T-cell (primary cell): Measurements from ENCODE around the gene PRMT3. TPM values are rescaled to one million over a fixed set of nuclear protein-coding genes. Genes with fewer than 3 reads are reported as not detected.

Experiments used
- ATAC-seq, 4 experiments: fragments of 200-7000 bp in 3 of 4; fragments of 150-1000 bp in 1 of 4; cut with Tn5 transposase; replicated peaks in 1 of 4; 1 replicate in 3 of 4; 2 replicates in 1 of 4; pipeline ENCODE4 v1.10.0; 2021; ENCODE audit warnings: moderate library complexity in 3 of 4, mild to moderate bottlenecking in 2 of 4, moderate number of reproducible peaks in 1 of 4
- CTCF ChIA-PET, 2 donors: fragments of 300-600 bp; sonication (Branson Sonifier 250); formaldehyde crosslinking; loops; one replicate each; lab custom pipeline; 2022; ENCODE audit warnings: antibody characterized with exemption in 2 of 2; lab: Charles Lee
- POLR2A ChIA-PET, 2 donors: fragments of 300-600 bp; sonication (Branson Sonifier 250); formaldehyde crosslinking; loops; one replicate each; lab custom pipeline; 2022; ENCODE audit warnings: antibody characterized with exemption in 2 of 2; lab: Charles Lee
- DNase-seq, 35 experiments: peaks; one replicate each; pipeline versions ENCODE4 v3.0.0 to v3.0.0-alpha.2; 2013 to 2023
- H3K27ac ChIP-seq: one replicate; pipeline ENCODE4 v1.5.1; 2013; ENCODE audit warnings: low read length
- H3K27me3 ChIP-seq, 2 experiments: replicated peaks in 1 of 2; 1 replicate in 1 of 2; 2 replicates in 1 of 2; pipeline versions ENCODE4 v1.6.1 to v1.7.0; 2013; ENCODE audit warnings: low read length in 1 of 2, mixed read lengths in 1 of 2; ENCODE audit not compliant: control insufficient read depth in 2 of 2, insufficient read depth in 2 of 2; ENCODE audit errors: extremely low read depth in 1 of 2
- H3K36me3 ChIP-seq, 2 donors: 1 replicate in 1 of 2; 2 replicates in 1 of 2; pipeline versions ENCODE4 v1.6.1 to v1.7.0; 2013; ENCODE audit warnings: low read length in 1 of 2; ENCODE audit not compliant: control insufficient read depth in 2 of 2, insufficient read depth in 1 of 2; ENCODE audit errors: extremely low read depth in 1 of 2
- H3K4me1 ChIP-seq, 2 experiments: 1 replicate in 1 of 2; 2 replicates in 1 of 2; pipeline versions ENCODE4 v1.6.1 to v1.7.0; 2013; ENCODE audit warnings: low read length in 2 of 2, mixed read lengths in 1 of 2; ENCODE audit not compliant: insufficient read depth in 2 of 2, control insufficient read depth in 1 of 2; ENCODE audit errors: extremely low read depth in 1 of 2
- H3K4me3 ChIP-seq, 2 donors: 1 replicate in 1 of 2; 2 replicates in 1 of 2; pipeline versions ENCODE4 v1.5.1 to v1.7.0; 2013; ENCODE audit warnings: mild to moderate bottlenecking in 2 of 2, low read length in 1 of 2, moderate library complexity in 1 of 2; ENCODE audit not compliant: control insufficient read depth in 1 of 2; ENCODE audit errors: extremely low read depth in 1 of 2
- H3K9me3 ChIP-seq: 2 replicates; pipeline ENCODE4 v1.7.0; 2013
- H3K27ac Mint-ChIP-seq, 2 donors: one replicate each; pipeline ENCODE4 v1.8.0; 2020 to 2021; ENCODE audit warnings: mild to moderate bottlenecking in 2 of 2, mixed read lengths in 2 of 2
- H3K27me3 Mint-ChIP-seq, 2 donors: one replicate each; pipeline ENCODE4 v1.8.0; 2021 to 2022; ENCODE audit warnings: mixed read lengths in 2 of 2
- H3K36me3 Mint-ChIP-seq: one replicate; pipeline ENCODE4 v1.8.0; 2021; ENCODE audit warnings: mixed read lengths
- H3K4me1 Mint-ChIP-seq, 3 donors: one replicate each; pipeline ENCODE4 v1.8.0; 2020 to 2022; ENCODE audit warnings: mixed read lengths in 3 of 3, mild to moderate bottlenecking in 1 of 3
- H3K4me3 Mint-ChIP-seq, 3 donors: one replicate each; pipeline ENCODE4 v1.8.0; 2020 to 2022; ENCODE audit warnings: mild to moderate bottlenecking in 3 of 3, mixed read lengths in 3 of 3, moderate library complexity in 3 of 3
- H3K9me3 Mint-ChIP-seq, 3 donors: one replicate each; pipeline ENCODE4 v1.8.0; 2020 to 2022; ENCODE audit warnings: mixed read lengths in 3 of 3
- WGBS: methylation state at CpG from one replicate; pipeline ENCODE4 v1.1.5; 2013; ENCODE audit warnings: missing lambda C conversion rate; ENCODE audit not compliant: insufficient coverage; 5-methylcytosine and 5-hydroxymethylcytosine counted together
- total RNA-seq, 35 experiments: library from RNA in 6 of 35; stranded (reverse) in 6 of 35; fragments of 120-200 nt in 1 of 35; gene quantifications; one replicate each; pipeline versions ENCODE4 v1.2.1 to v1.2.4 and lab custom pipeline; 2013 to 2026

The PRMT3 gene
- total RNA-seq, 5 donors from 2014 or later (not counting 1 experiment from before 2014, with no cell fraction given) = 12.9 to 19.5 (median 17.2) TPM

GRCh38 chr11:20448834-20449233 is 61.3 kb downstream of the PRMT3 start:
- 100% methylated on average over 1 of the region's 4 CpGs for WGBS
- no peak for ATAC-seq

GRCh38 chr11:20450829-20451228 is 63.3 kb downstream of the PRMT3 start:
- Histone ChIP-seq H3K27ac (no peak overlapping the region), H3K27me3 (no peaks in the 10 kb centered on the region), H3K4me1 (no peaks in the 10 kb centered on the region), H3K4me3 (no peak overlapping the region), H3K36me3 (peaks cover 0 to 7% of the 10 kb centered on the region in 2 donors), H3K9me3 (no peaks in the 10 kb centered on the region)
- DNase-seq = no peak
- no peak for ATAC-seq
- H3K36me3 Mint-ChIP-seq = peaks cover 35% of the 10 kb centered on the region
- ChIA-PET POLR2A (no interaction called here), CTCF (no interaction called here)
- H3K27me3 Mint-ChIP-seq = no peaks in the 10 kb centered on the region
- no peak overlapping the region for H3K4me3 Mint-ChIP-seq
- no peaks in the 10 kb centered on the region for H3K9me3 Mint-ChIP-seq
- peaks cover 0 to 10% (median 10%) of the 10 kb centered on the region in 3 donors for H3K4me1 Mint-ChIP-seq
- WGBS = no CpG with 5 or more reads among the region's 2 CpGs
- H3K27ac Mint-ChIP-seq = no peak overlapping the region

More at GRCh38 chr11:20448834-20449233, 61.3 kb downstream of the PRMT3 start:
- no peaks in the 10 kb centered on the region for H3K9me3 Mint-ChIP-seq
- peaks cover 0 to 10% (median 10%) of the 10 kb centered on the region in 3 donors for H3K4me1 Mint-ChIP-seq
- no peak overlapping the region for H3K27ac Mint-ChIP-seq
- H3K27me3 Mint-ChIP-seq = no peaks in the 10 kb centered on the region
- H3K36me3 Mint-ChIP-seq = peaks cover 32% of the 10 kb centered on the region
- Histone ChIP-seq H3K4me3 (no peak overlapping the region), H3K9me3 (no peaks in the 10 kb centered on the region), H3K27ac (no peak overlapping the region), H3K4me1 (no peaks in the 10 kb centered on the region), H3K36me3 (peaks cover 0 to 7% of the 10 kb centered on the region in 2 donors), H3K27me3 (no peaks in the 10 kb centered on the region)
- H3K4me3 Mint-ChIP-seq = no peak overlapping the region
- no peak for DNase-seq
- CTCF ChIA-PET = no interaction called here
- POLR2A ChIA-PET = no interaction called here

GRCh38 chr11:20451568-20451967 is 64.1 kb downstream of the PRMT3 start:
- Histone ChIP-seq H3K27ac (no peak overlapping the region), H3K9me3 (no peaks in the 10 kb centered on the region), H3K36me3 (peaks cover 0 to 7% of the 10 kb centered on the region in 2 donors), H3K4me3 (no peak overlapping the region), H3K27me3 (no peaks in the 10 kb centered on the region), H3K4me1 (no peaks in the 10 kb centered on the region)
- Mint-ChIP-seq H3K4me3 (no peak overlapping the region), H3K9me3 (no peaks in the 10 kb centered on the region), H3K27ac (no peak overlapping the region), H3K4me1 (peaks cover 0 to 10% (median 10%) of the 10 kb centered on the region in 3 donors), H3K36me3 (peaks cover 38% of the 10 kb centered on the region), H3K27me3 (no peaks in the 10 kb centered on the region)
- POLR2A ChIA-PET = interaction anchor here in 1 of 2 donors (0.6 kb wide), 1 partner anchor 68 kb away, joined by 3 read pairs; no protein-coding TSS in a partner anchor
- DNase-seq = no peak
- ATAC-seq = no peak
- WGBS = no CpG with 5 or more reads among the region's 2 CpGs
- CTCF ChIA-PET = no interaction called here

GRCh38 chr11:20452585-20452984 is 65.1 kb downstream of the PRMT3 start:
- ATAC-seq (no peak), DNase-seq (no peak)
- Mint-ChIP-seq H3K4me3 (no peak overlapping the region), H3K36me3 (peaks cover 43% of the 10 kb centered on the region), H3K9me3 (no peaks in the 10 kb centered on the region), H3K4me1 (peaks cover 0 to 10% (median 10%) of the 10 kb centered on the region in 3 donors), H3K27me3 (no peaks in the 10 kb centered on the region), H3K27ac (no peak overlapping the region)
- Histone ChIP-seq H3K36me3 (peaks cover 0 to 7% of the 10 kb centered on the region in 2 donors), H3K27me3 (no peaks in the 10 kb centered on the region), H3K4me1 (no peaks in the 10 kb centered on the region), H3K27ac (no peak overlapping the region), H3K4me3 (no peak overlapping the region), H3K9me3 (no peaks in the 10 kb centered on the region)
- ChIA-PET POLR2A (no interaction called here), CTCF (no interaction called here)
- WGBS = no CpG with 5 or more reads among the region's 2 CpGs

- H3K4me1 ChIP-seq = no peaks in the 10 kb centered on the region
- no peak overlapping the region for H3K27ac Mint-ChIP-seq
- no peaks in the 10 kb centered on the region for H3K27me3 ChIP-seq
- H3K9me3 ChIP-seq = no peaks in the 10 kb centered on the region
- H3K9me3 Mint-ChIP-seq = no peaks in the 10 kb centered on the region
- H3K27ac ChIP-seq = no peak overlapping the region
- no CpG with 5 or more reads among the region's 4 CpGs for WGBS
- no peak overlapping the region for H3K4me3 ChIP-seq
- CTCF ChIA-PET = no interaction called here
- peaks cover 0 to 10% (median 10%) of the 10 kb centered on the region in 3 donors for H3K4me1 Mint-ChIP-seq
- H3K4me3 Mint-ChIP-seq = no peak overlapping the region
- DNase-seq (no peak), ATAC-seq (no peak)
- POLR2A ChIA-PET = no interaction called here
- H3K36me3 ChIP-seq = peaks cover 0 to 7% of the 10 kb centered on the region in 2 donors
- no peaks in the 10 kb centered on the region for H3K27me3 Mint-ChIP-seq
- peaks cover 40% of the 10 kb centered on the region for H3K36me3 Mint-ChIP-seq
Observed at GRCh38 chr11:20453657-20454316, 66.3 kb downstream of the PRMT3 start.

GRCh38 chr11:20457001-20457799 is 69.7 kb downstream of the PRMT3 start:
- DNase-seq (no peak), ATAC-seq (no peak)
- POLR2A ChIA-PET = no interaction called here
- 90% methylated on average over 2 of the region's 4 CpGs for WGBS
- Histone ChIP-seq H3K9me3 (no peaks in the 10 kb centered on the region), H3K27ac (no peak overlapping the region), H3K36me3 (peaks cover 0 to 8% of the 10 kb centered on the region in 2 donors), H3K27me3 (no peaks in the 10 kb centered on the region), H3K4me1 (no peaks in the 10 kb centered on the region), H3K4me3 (no peak overlapping the region)
- Mint-ChIP-seq H3K4me1 (no peaks in the 10 kb centered on the region), H3K36me3 (peaks cover 50% of the 10 kb centered on the region), H3K4me3 (no peak overlapping the region), H3K9me3 (no peaks in the 10 kb centered on the region), H3K27ac (no peak overlapping the region), H3K27me3 (no peaks in the 10 kb centered on the region)
- CTCF ChIA-PET = no interaction called here
